ENCODE measurements around the gene E2F3.
"Not testable (repeated sequence)": the region's sequence is repeated elsewhere in the genome, so short reads cannot be mapped to it uniquely, and the experiment has no call there.

The E2F3 gene

DNA sequence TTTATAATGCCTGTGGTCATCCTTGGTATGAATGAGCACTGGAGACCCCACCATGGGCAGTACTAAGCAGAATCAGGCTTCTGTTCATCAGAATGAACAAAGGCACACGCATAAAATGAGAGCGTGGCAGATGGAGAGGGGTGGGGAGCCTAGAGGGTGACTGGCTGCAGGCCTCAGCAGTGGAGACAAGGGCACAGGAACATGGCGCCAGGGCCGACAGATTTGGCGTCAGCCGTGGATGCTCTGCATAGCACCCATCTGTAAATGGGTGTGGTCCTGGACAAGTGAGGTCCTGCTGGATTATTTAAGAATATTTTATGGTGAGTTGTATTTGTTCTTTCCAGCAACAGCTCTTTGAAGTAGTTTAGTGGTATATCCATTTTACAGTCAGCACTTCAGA is 33.1 kb downstream of the E2F3 start:
- DNase-seq, result no peak

- DNase-seq, result no peak
Measured at GRCh38 chr6:20436719-20437118, 35.0 kb downstream of the E2F3 start.

GRCh38 chr6:20437639-20438038 is 36.0 kb downstream of the E2F3 start:
- DNase-seq, result no peak

GRCh38 chr6:20438462-20439070 is 36.9 kb downstream of the E2F3 start:
- DNase-seq, result no peak

DNA sequence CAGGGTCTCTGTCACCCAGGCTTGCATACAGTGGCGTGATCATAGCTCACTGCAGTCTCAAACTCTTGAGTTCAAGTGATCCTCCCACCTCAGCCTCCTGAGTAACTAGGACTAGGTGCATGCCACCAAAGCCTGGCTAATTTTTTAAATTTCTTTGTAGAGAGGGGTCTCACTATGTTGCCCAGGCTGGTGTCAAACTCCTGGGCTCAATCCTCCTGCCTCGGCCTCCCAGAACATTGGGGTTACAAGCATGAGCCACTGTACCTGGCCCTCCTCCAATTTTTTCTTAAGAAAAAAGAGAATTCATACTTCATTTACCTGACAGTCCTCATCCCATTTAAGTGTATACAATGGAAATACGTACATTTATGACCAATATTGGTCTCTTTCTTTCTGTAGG is 37.9 kb downstream of the E2F3 start:
- DNase-seq, result no peak

DNA sequence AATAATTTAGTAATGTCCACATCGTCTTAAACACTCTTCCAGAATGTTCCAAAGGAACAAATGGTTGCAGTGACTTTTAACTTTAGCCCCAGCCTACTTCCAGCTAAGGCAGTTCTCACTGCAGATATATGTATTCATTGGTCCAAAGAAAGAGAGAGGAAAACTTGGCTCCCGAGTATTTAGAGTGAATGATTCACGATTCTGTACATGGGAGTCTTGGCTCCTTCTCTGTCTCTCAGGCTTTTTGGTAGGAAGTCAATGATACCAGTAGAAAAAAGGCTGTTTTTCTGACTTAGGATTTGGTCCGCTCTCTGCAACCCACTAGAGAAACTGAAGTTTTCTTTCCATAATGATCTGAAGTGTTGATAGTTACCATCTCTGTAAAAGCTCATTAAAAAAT is 38.6 kb downstream of the E2F3 start:
- DNase-seq, result no peak

DNA sequence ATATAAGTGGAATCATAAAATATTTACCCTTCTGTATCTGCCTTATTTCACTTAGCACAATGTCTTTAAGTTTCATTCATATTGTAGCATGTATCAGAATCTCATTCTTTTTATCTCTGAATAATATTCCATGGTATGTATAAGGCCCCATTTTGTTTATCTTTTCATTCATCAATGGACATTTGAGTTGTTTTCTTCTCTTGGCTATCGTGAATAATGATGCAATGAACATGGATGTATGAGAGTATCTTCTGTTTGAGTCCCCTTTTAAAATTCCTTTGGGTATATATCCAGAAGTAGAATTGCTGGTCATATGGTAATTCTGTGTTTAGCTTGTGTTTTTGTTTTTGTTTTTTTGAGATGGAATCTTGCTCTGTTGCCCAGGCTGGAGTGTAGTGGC is 39.6 kb downstream of the E2F3 start:
- DNase-seq, result no peak

DNA sequence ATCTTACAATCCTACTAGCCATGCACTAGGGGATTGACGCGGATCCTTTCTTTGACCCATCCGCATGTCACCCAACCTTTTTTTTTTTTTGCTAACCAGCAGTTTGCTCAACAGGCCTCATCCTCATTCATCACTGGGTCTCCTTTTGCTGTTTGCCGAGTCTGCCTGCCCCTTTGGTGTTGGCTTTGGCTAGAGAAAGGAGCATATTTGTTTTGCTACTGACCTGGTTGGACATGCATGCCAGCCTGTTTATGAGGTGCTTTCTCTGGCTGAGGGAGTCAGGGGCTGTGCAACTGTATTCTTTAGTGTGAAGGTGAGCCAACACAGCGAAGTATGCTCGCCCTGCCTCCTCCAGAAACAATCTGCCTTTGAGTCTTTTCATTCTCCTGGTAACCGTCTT is 40.2 kb downstream of the E2F3 start:
- no peak for DNase-seq

- no peak for DNase-seq
Measured at GRCh38 chr6:20444786-20445271, 43.1 kb downstream of the E2F3 start.

GRCh38 chr6:20447157-20447556 is 45.5 kb downstream of the E2F3 start:
- no peak for DNase-seq

- no peak for DNase-seq
Measured at GRCh38 chr6:20447581-20448132, 46.0 kb downstream of the E2F3 start.

DNA sequence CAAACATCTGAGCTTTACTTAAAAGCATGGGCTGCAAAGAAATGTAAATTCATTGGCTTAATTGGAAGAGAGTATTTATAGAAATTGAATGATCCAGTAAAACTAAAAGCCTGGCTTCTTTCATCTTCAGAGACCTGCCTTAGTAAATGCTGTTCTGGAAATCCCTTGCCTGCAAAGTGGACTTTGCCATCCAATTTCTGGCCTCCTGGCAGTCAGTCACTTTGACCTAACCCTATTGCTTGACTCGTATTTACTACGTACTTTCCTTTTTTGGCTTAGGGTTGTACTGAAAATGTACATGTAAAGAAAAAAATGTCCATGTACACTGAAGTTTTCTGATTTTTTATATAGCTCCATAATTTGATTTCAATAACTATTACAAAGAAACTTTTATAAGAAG is 47.1 kb downstream of the E2F3 start:
- no peak for DNase-seq

DNA sequence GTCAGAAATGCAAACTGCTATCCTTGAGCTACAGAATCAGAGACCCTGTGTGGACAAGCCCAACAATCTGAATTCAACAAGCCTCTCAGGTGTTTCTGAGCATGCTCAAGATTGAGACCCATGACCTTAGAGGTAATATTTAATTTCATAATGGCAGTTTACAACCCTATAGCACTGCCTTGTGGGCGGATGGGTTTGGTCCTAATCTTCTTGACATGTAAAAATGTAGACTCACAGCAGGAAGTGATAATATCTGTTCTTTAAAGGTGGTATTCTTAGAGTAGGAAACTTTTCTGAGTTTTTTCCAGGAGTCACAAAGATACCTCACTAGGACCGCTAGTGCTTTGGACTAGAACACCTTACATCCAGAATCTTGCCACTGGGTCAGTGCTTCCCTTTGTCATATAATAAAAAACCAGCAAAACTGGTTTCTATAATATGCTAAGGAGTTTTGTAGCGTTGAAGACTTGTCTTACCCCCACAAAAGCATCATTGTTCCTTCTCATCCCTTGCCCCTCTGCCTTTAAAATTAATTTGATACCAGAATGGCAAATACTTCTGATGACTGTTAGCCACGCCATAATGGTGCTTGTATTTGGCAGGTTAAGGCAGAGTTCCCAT is 52.6 kb downstream of the E2F3 start:
- no peak for DNase-seq

DNA sequence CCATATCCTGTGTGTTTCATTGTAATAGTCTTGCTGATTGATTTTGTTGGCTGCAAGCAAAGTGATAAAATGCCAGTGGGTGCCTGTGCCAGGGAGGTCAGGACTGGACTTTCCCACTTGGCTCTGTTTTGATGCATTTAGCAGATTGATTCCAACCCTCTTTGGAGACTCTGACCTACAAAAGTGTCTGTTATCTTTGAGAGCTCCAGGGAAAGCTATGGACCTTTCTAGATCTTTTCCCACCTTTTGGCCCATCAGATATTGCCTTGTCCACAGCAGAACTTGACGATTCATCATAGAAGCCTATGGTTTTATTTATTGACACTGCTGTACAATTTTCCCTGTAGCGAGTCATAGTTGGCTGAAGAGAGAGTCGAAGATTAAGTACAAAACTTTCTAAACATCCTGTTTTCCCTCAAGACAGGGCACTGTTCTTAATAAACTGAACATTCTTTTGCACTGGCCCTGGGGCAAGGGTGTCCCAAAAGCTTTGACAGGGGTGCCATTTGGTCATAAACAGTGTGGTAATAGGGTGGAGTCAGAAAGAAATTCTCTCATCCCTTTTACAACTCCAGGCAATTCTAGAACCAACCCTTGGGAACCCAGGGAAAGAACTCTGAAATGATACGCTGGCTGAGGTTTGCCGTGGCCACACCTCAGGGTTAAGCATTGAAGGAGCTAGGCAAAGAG is 53.7 kb downstream of the E2F3 start:
- no peak for DNase-seq

GRCh38 chr6:20458027-20458894 is 56.6 kb downstream of the E2F3 start:
- DNase-seq, result no peak

GRCh38 chr6:20459682-20460081 is 58.0 kb downstream of the E2F3 start:
- no peak for DNase-seq

DNA sequence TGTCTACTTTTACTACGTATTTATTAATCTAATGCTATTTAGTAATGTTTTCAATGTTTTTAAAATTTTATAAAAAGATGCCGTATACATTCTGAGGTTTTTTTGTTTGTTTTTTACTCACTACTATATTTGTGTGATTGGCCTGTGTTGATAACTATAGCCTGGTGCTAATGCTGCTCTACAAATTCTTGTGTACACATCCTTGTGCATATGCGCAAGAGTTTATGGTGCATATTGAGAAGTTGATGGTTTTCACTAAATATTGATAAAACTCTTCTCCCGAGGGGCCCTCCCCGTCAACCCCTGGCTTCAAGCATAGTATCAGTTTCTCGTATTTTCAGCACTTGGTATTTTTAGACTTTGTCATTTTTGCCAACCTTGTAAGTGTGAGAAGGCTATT is 59.9 kb downstream of the E2F3 start:
- no peak for DNase-seq

DNA sequence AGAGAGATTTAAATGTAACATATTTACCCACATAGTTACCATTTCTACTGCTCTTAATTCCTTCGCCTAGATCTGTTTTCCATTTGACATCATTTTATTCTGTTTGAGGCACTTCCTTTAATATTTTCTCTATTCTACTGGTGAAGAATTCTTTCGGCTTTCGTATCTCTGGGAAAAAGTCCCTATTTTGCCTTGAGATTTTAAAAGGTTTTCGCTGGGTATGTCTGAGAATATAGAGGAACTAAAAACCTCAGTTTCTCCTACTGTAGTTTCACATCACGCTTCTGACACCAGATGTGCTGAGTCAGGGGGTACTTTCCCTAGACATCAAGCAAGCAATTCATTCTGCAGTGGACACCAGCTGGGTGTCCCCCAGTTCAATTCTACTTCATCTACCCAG is 61.7 kb downstream of the E2F3 start:
- no peak for DNase-seq

DNA sequence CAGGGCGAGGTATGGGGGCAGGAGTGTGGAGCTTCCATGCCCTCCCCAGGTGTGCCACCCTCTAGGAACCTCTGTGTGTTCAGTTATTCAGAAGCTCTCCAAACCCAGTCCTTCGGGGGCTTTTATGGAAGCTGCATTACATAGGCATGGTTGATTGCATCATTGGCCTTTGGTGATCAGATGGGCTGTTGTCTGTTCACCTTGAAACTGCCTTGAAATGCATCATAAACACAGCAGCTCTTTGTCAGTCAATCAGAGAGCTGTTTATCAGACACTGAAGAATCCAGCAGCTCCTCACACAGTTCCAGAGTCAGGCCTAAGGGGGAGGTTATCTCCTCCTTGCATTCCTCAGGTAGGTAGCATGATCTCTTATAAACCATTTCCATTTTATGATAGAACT is 62.4 kb downstream of the E2F3 start:
- DNase-seq, result no peak

- no peak for DNase-seq
Measured at GRCh38 chr6:20464847-20465246, 63.2 kb downstream of the E2F3 start.

- not testable (repeated sequence) for DNase-seq
Measured at GRCh38 chr6:20465616-20466015, 63.9 kb downstream of the E2F3 start.

DNA sequence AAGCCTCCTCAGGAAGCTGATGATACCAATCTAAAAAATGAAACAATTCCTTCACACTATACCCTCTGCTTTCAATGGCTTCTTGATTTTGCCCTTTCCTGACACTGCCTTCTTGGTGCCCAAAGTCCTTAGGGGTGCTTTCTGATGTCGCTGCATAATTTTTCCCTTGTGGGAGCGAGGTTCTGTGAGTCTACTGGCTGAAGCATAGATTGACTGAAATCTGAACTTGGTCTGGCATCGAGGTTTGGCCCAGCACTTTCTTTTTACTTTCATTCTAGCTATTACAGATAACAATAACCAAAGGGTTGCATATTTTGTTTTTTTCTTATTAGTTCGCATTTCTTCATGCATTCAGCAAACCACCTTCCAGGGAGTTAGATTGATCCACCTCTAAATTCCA is 65.8 kb downstream of the E2F3 start:
- DNase-seq, result no peak

GRCh38 chr6:20468209-20468608 is 66.5 kb downstream of the E2F3 start:
- DNase-seq, result no peak

Measured in NCI-H187 (cell line).